Measurements from ENCODE around the gene PTPN3.

Gene PTPN3

DNA sequence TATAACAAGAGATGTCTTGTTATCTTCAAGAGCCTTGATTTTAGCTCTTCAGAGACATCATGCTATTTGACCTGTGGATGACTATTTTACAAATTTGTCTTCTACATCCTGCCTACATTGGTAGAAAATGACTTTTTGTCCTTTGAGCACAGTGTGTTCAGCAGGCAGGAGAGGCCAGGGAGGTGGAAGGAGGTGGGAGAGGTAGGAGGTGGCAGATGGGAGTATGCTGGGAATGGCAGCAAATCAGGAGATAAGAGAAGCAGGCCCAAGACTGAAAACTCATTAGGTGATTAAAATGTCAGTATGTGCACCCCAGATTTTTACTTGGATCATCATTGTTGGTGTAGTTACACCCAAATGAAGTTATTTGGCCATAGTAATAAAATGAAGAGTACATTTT, 44.1 kb downstream of the PTPN3 start:
- TF ChIP-seq SIN3A (IDR thresholded peaks at IDR 0.05; ENCODE audit: borderline replicate concordance, insufficient read depth, low read length) (no peak), FOXP2 (optimal IDR thresholded peaks at IDR 0.05; ENCODE audit: borderline replicate concordance, extremely low read depth, extremely low read length, insufficient read depth) (no peak), REST (IDR thresholded peaks at IDR 0.05; ENCODE audit: insufficient read depth in 1 of 2, low read depth in 2 of 2, low read length in 2 of 2) (no peak), TAF1 (IDR thresholded peaks at IDR 0.05; ENCODE audit: borderline replicate concordance, insufficient read depth, low read length) (no peak), POLR2AphosphoS5 (IDR thresholded peaks at IDR 0.05; ENCODE audit: low read depth, low read length) (no peak)

GRCh38 chr9:109453210-109453842, 44.8 kb downstream of the PTPN3 start:
- no peak for TF ChIP-seq TAF1 (IDR thresholded peaks at IDR 0.05; ENCODE audit: borderline replicate concordance, insufficient read depth, low read length)
- no peak for TF ChIP-seq REST (IDR thresholded peaks at IDR 0.05; ENCODE audit: insufficient read depth in 1 of 2, low read depth in 2 of 2, low read length in 2 of 2)
- no peak for TF ChIP-seq SIN3A (IDR thresholded peaks at IDR 0.05; ENCODE audit: borderline replicate concordance, insufficient read depth, low read length)
- TF ChIP-seq POLR2AphosphoS5 (IDR thresholded peaks at IDR 0.05; ENCODE audit: low read depth, low read length) = no peak
- no peak for TF ChIP-seq FOXP2 (optimal IDR thresholded peaks at IDR 0.05; ENCODE audit: borderline replicate concordance, extremely low read depth, extremely low read length, insufficient read depth)

GRCh38 chr9:109452761-109453160, 45.3 kb downstream of the PTPN3 start:
- TF ChIP-seq SIN3A (IDR thresholded peaks at IDR 0.05; ENCODE audit: borderline replicate concordance, insufficient read depth, low read length) (no peak), POLR2AphosphoS5 (IDR thresholded peaks at IDR 0.05; ENCODE audit: low read depth, low read length) (no peak), TAF1 (IDR thresholded peaks at IDR 0.05; ENCODE audit: borderline replicate concordance, insufficient read depth, low read length) (no peak), FOXP2 (optimal IDR thresholded peaks at IDR 0.05; ENCODE audit: borderline replicate concordance, extremely low read depth, extremely low read length, insufficient read depth) (no peak), REST (IDR thresholded peaks at IDR 0.05; ENCODE audit: insufficient read depth in 1 of 2, low read depth in 2 of 2, low read length in 2 of 2) (no peak)

DNA sequence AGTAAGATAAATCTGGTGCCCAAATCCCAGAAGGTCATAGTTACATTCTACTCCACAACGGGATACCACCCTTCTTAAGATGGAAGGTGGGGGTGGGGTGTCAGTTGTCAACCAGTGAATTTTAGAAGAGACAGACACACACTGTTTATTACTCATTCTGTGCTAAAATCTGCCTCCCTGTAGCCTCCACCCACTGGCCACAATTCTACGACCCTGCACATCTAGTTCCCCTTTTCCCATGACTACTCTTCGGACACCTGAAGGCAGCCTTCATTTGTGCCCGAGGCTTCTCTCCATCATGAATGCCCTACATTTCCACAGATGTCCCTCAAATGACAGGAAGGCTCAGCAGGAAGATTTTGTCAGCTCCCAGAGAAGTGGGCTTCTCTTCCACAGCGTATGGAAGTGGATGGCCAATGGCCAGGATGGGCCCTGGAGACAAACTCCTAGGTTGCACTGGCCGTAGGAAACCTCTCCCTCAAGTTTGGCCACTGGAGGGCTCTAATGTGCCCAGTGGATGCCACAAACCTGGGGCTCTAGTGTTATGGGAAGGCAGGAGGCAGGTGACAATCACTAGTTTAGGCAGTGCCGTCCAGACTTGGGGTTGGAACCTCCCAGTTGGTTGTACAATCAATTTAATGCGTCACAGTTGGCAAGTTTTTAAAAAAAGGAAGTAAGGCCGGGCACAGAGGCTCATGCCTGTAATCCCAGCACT, 46.6 kb downstream of the PTPN3 start:
- TF ChIP-seq SIN3A (IDR thresholded peaks at IDR 0.05; ENCODE audit: borderline replicate concordance, insufficient read depth, low read length) (no peak), POLR2AphosphoS5 (IDR thresholded peaks at IDR 0.05; ENCODE audit: low read depth, low read length) (no peak), FOXP2 (optimal IDR thresholded peaks at IDR 0.05; ENCODE audit: borderline replicate concordance, extremely low read depth, extremely low read length, insufficient read depth) (no peak), TAF1 (IDR thresholded peaks at IDR 0.05; ENCODE audit: borderline replicate concordance, insufficient read depth, low read length) (no peak), REST (IDR thresholded peaks at IDR 0.05; ENCODE audit: insufficient read depth in 1 of 2, low read depth in 2 of 2, low read length in 2 of 2) (no peak)
